MM.1S (cell line): Measurements from ENCODE around the gene IQGAP2.

ENCODE experiments used
- CTCF ChIP-seq: fragments of 300-600 bp; sonication (generic); IDR thresholded peaks from 2 replicates; pipeline ENCODE4 v1.5.1; 2016; ENCODE audit warnings: antibody characterized with exemption, low read length, mixed read lengths
- EZH2phosphoT487 ChIP-seq: fragments of 300-600 bp; sonication (generic); IDR thresholded peaks from 2 replicates; pipeline ENCODE4 v1.6.1; 2018; ENCODE audit warnings: antibody characterized with exemption, low read length

- TF ChIP-seq CTCF (no peak), EZH2phosphoT487 (no peak)
Observed at GRCh38 chr5:76667495-76667894, 264.4 kb downstream of the IQGAP2 start.
